Aorta (tissue), 5 donors: ENCODE results near the gene TUG1. TPM values are rescaled to one million over a fixed set of nuclear protein-coding genes. Genes with fewer than 3 reads are reported as not detected.

ENCODE experiments used
- ATAC-seq: fragments of 200-7000 bp; cut with Tn5 transposase; one replicate; pipeline ENCODE4 v1.9.1; 2022; ENCODE audit warnings: moderate library complexity; ENCODE audit not compliant: low FRiP score
- DNase-seq, 2 donors: peaks; one replicate each; pipeline ENCODE4 v3.0.0-alpha.2; 2020
- H3K27ac ChIP-seq, 2 donors: one replicate each; pipeline ENCODE4 v1.5.1; 2013; ENCODE audit warnings: low read length in 2 of 2, mild to moderate bottlenecking in 2 of 2, moderate library complexity in 2 of 2, control low read depth in 1 of 2, inconsistent platforms in 1 of 2, low read depth in 1 of 2
- H3K27me3 ChIP-seq, 2 donors: one replicate each; pipeline ENCODE4 v1.6.1; 2013; ENCODE audit warnings: control low read depth in 1 of 2, low read length in 1 of 2, mild to moderate bottlenecking in 1 of 2, moderate library complexity in 1 of 2; ENCODE audit not compliant: insufficient read depth in 2 of 2, control insufficient read depth in 1 of 2
- H3K36me3 ChIP-seq, 2 donors: one replicate each; pipeline ENCODE4 v1.6.1; 2013; ENCODE audit warnings: control low read depth in 1 of 2, low read length in 1 of 2, mild to moderate bottlenecking in 1 of 2; ENCODE audit not compliant: insufficient read depth in 2 of 2, control insufficient read depth in 1 of 2
- H3K4me1 ChIP-seq, 2 donors: one replicate each; pipeline ENCODE4 v1.6.1; 2013; ENCODE audit warnings: low read length in 2 of 2, control low read depth in 1 of 2, mild to moderate bottlenecking in 1 of 2, moderate library complexity in 1 of 2; ENCODE audit not compliant: insufficient read depth in 2 of 2, control insufficient read depth in 1 of 2
- H3K4me3 ChIP-seq, 2 donors: one replicate each; pipeline ENCODE4 v1.5.1; 2013; ENCODE audit warnings: low read length in 2 of 2, control low read depth in 1 of 2, mild to moderate bottlenecking in 1 of 2
- H3K9me3 ChIP-seq: one replicate; pipeline ENCODE4 v1.6.1; 2013; ENCODE audit warnings: mild to moderate bottlenecking, low read length; ENCODE audit not compliant: control insufficient read depth
- WGBS, 2 donors: extraction: QIAGEN DNeasy Blood & Tissue Kit; methylation state at CpG; one replicate each; pipeline ENCODE4 v1.1.7; 2013; 5-methylcytosine and 5-hydroxymethylcytosine counted together
- intact Hi-C, 2 donors: fragments of 100-400 bp; cut with DNase I; formaldehyde crosslinking; loops; one replicate each; pipeline versions ENCODE4 v1.14.2 to v1.15.0; 2022
- polyA plus RNA-seq, 2 donors: library from polyadenylated mRNA; stranded (reverse); fragments of 200-250 nt; gene quantifications; one replicate each; pipeline ENCODE4 v1.2.3, GENCODE V29; 2013
- total RNA-seq, 2 donors: library from RNA; stranded (reverse); fragmentation: NEBNext Ultra II Directional; extraction: Animal tissue kit (Norgen Biotek cat#: 25700); gene quantifications; one replicate each; pipeline ENCODE4 v1.2.1, GENCODE V29; 2021
- donor health status: healthy with polysubstance abuse.
- donor health status: Bipolar disorder and iron deficiency.
- donor health status: DM: no; HTN: no; CAD: no.
- donor health status: DM: no; HTN: no; CAD: no.
- donor health status: DM: yes; HTN: yes; CAD: no.

Gene TUG1
- total and polyA plus RNA-seq, 4 donors = 10.6 to 89.4 (median 77.0) TPM

GRCh38 chr22:30982512-30982911 is 13.4 kb downstream of the TUG1 start:
- peaks cover 7% of the 10 kb centered on the region for H3K9me3 ChIP-seq
- WGBS, 2 donors = 86 to 91% methylated on average over 2 of the region's 2 CpGs
- H3K4me3 ChIP-seq = no peak overlapping the region
- no peaks in the 10 kb centered on the region for H3K36me3 ChIP-seq
- H3K27ac ChIP-seq = no peak overlapping the region
- H3K4me1 ChIP-seq = peaks cover 0 to 1% of the 10 kb centered on the region in 2 donors
- ATAC-seq (no peak), DNase-seq (no peak)
- intact Hi-C loops = no loop called here
- no peaks in the 10 kb centered on the region for H3K27me3 ChIP-seq

- 63 to 68% methylated on average over 2 of the region's 2 CpGs for WGBS, 2 donors
- ATAC-seq = no peak
- no peaks in the 10 kb centered on the region for H3K9me3 ChIP-seq
Measured at GRCh38 chr22:30984317-30984716, 15.3 kb downstream of the TUG1 start.

GRCh38 chr22:30985561-30986208 is 16.6 kb downstream of the TUG1 start:
- ATAC-seq = no peak
- DNase-seq = no peak
- Histone ChIP-seq H3K36me3 (no peaks in the 10 kb centered on the region), H3K27me3 (no peaks in the 10 kb centered on the region), H3K4me1 (peaks cover 4 to 5% of the 10 kb centered on the region in 2 donors), H3K27ac (no peak overlapping the region), H3K4me3 (no peak overlapping the region), H3K9me3 (no peaks in the 10 kb centered on the region)
- 82 to 90% methylated on average over 4 of the region's 4 CpGs for WGBS, 2 donors
- intact Hi-C loops = loop anchor here in 1 of 2 donors (5.0 kb wide), 1 partner anchor 33 kb away; no protein-coding TSS in a partner anchor

More at GRCh38 chr22:30984317-30984716, 15.3 kb downstream of the TUG1 start:
- intact Hi-C loops = no loop called here
- H3K4me3 ChIP-seq = no peak overlapping the region
- no peaks in the 10 kb centered on the region for H3K36me3 ChIP-seq
- H3K27ac ChIP-seq = no peak overlapping the region
- H3K27me3 ChIP-seq = no peaks in the 10 kb centered on the region
- DNase-seq = no peak
- peaks cover 4 to 5% of the 10 kb centered on the region in 2 donors for H3K4me1 ChIP-seq

- ATAC-seq (no peak), DNase-seq (no peak)
- Histone ChIP-seq H3K27me3 (no peaks in the 10 kb centered on the region), H3K4me1 (peaks cover 4 to 5% of the 10 kb centered on the region in 2 donors), H3K9me3 (peaks cover 2% of the 10 kb centered on the region), H3K4me3 (no peak overlapping the region), H3K36me3 (no peaks in the 10 kb centered on the region), H3K27ac (peak overlapping the region; percentile 69 to 98)
- intact Hi-C loops = loop anchor here in 1 of 2 donors (5.0 kb wide), 1 partner anchor 37 kb away; no protein-coding TSS in a partner anchor
Measured at GRCh38 chr22:30989474-30989873, 20.4 kb downstream of the TUG1 start.

GRCh38 chr22:30990690-30991089 is 21.6 kb downstream of the TUG1 start:
- Histone ChIP-seq H3K27ac (peak overlapping the region; percentile 12 to 17), H3K4me1 (peaks cover 4 to 5% of the 10 kb centered on the region in 2 donors), H3K36me3 (no peaks in the 10 kb centered on the region), H3K9me3 (peaks cover 2% of the 10 kb centered on the region), H3K4me3 (no peak overlapping the region), H3K27me3 (no peaks in the 10 kb centered on the region)
- intact Hi-C loops = loop anchor here (5.0 kb wide), 1 partner anchor 47 kb away; no protein-coding TSS in a partner anchor
- ATAC-seq = no peak
- 77 to 93% methylated on average over 1 of the region's 1 CpG for WGBS, 2 donors
- no peak for DNase-seq

- H3K36me3 ChIP-seq = no peaks in the 10 kb centered on the region
- peaks cover 2% of the 10 kb centered on the region for H3K9me3 ChIP-seq
- ATAC-seq = no peak
- H3K27me3 ChIP-seq = no peaks in the 10 kb centered on the region
- intact Hi-C loops = loop anchor here (5.0 kb wide), 1 partner anchor 45 kb away; no protein-coding TSS in a partner anchor
- peaks cover 4 to 6% of the 10 kb centered on the region in 2 donors for H3K4me1 ChIP-seq
- no peak overlapping the region for H3K4me3 ChIP-seq
- no peak for DNase-seq
- 6 to 7% methylated on average over 2 of the region's 2 CpGs for WGBS, 2 donors
- H3K27ac ChIP-seq = peak overlapping the region; percentile 61 to 85
Measured at GRCh38 chr22:30992565-30992964, 23.5 kb downstream of the TUG1 start.

GRCh38 chr22:30994960-30995359 is 25.9 kb downstream of the TUG1 start:
- intact Hi-C loops = loop anchor here (5.0 kb wide), 1 partner anchor 42 kb away; no protein-coding TSS in a partner anchor
- peaks cover 0 to 2% of the 10 kb centered on the region in 2 donors for H3K4me1 ChIP-seq
- WGBS, 2 donors = 89 to 90% methylated on average over 1 of the region's 1 CpG
- no peak overlapping the region for H3K4me3 ChIP-seq
- DNase-seq (no peak), ATAC-seq (no peak)
- H3K9me3 ChIP-seq = peaks cover 2% of the 10 kb centered on the region
- H3K27ac ChIP-seq = peak overlapping the region in 1 of 2 donors; percentile 73
- no peaks in the 10 kb centered on the region for H3K36me3 ChIP-seq
- no peaks in the 10 kb centered on the region for H3K27me3 ChIP-seq

- H3K9me3 ChIP-seq = peaks cover 2% of the 10 kb centered on the region
- H3K36me3 ChIP-seq = no peaks in the 10 kb centered on the region
- intact Hi-C loops = no loop called here
- H3K4me3 ChIP-seq = no peak overlapping the region
- DNase-seq (no peak), ATAC-seq (no peak)
- WGBS, 2 donors = 12 to 16% methylated on average over 2 of the region's 2 CpGs
- H3K4me1 ChIP-seq = peaks cover 0 to 2% of the 10 kb centered on the region in 2 donors
- no peaks in the 10 kb centered on the region for H3K27me3 ChIP-seq
- no peak overlapping the region for H3K27ac ChIP-seq
Measured at GRCh38 chr22:30996462-30996861, 27.4 kb downstream of the TUG1 start.

GRCh38 chr22:30998329-30998728 is 29.3 kb downstream of the TUG1 start:
- no peak overlapping the region for H3K4me3 ChIP-seq
- 94% methylated on average over 4 of the region's 4 CpGs for WGBS, 2 donors
- no peaks in the 10 kb centered on the region for H3K27me3 ChIP-seq
- ATAC-seq = no peak
- no peak for DNase-seq
- intact Hi-C loops = no loop called here
- peaks cover 0 to 2% of the 10 kb centered on the region in 2 donors for H3K4me1 ChIP-seq
- no peak overlapping the region for H3K27ac ChIP-seq
- H3K36me3 ChIP-seq = no peaks in the 10 kb centered on the region
- H3K9me3 ChIP-seq = no peaks in the 10 kb centered on the region
